GM23248 (cell line): ENCODE data around the gene ULBP3. TPM values are rescaled to one million over a fixed set of nuclear protein-coding genes. Genes with fewer than 3 reads are reported as not detected.

Experiments used
- DNase-seq: peaks from one replicate; pipeline ENCODE4 v3.0.0-alpha.2; 2015
- H2AFZ ChIP-seq: fragments of 200-600 bp; sonication (generic); 2 replicates; pipeline ENCODE4 v1.6.1; 2016; ENCODE audit warnings: antibody characterized with exemption
- H3F3A ChIP-seq: fragments of 200-600 bp; sonication (generic); 2 replicates; pipeline ENCODE4 v1.6.1; 2016; ENCODE audit warnings: mild to moderate bottlenecking, antibody characterized with exemption, mixed run types; ENCODE audit not compliant: insufficient read depth
- H3K27ac ChIP-seq: fragments of 200-600 bp; sonication (generic); 2 replicates; pipeline ENCODE4 v1.5.1; 2016; ENCODE audit warnings: mild to moderate bottlenecking
- H3K27me3 ChIP-seq: fragments of 200-600 bp; sonication (generic); replicated peaks from 2 replicates; pipeline ENCODE4 v1.6.1; 2016; ENCODE audit warnings: mild to moderate bottlenecking; ENCODE audit not compliant: insufficient read depth
- H3K36me3 ChIP-seq: fragments of 200-600 bp; sonication (generic); 2 replicates; pipeline ENCODE4 v1.6.1; 2016; ENCODE audit warnings: low read depth, mild to moderate bottlenecking
- H3K4me1 ChIP-seq: fragments of 200-600 bp; sonication (generic); 2 replicates; pipeline ENCODE4 v1.6.1; 2016; ENCODE audit warnings: mild to moderate bottlenecking; ENCODE audit not compliant: insufficient read depth
- H3K4me2 ChIP-seq: fragments of 200-600 bp; sonication (generic); one replicate; pipeline ENCODE4 v1.6.1; 2016; ENCODE audit warnings: mild to moderate bottlenecking; ENCODE audit not compliant: unreplicated experiment
- H3K4me3 ChIP-seq: fragments of 200-600 bp; sonication (generic); 2 replicates; pipeline ENCODE4 v1.5.1; 2016; ENCODE audit warnings: mild to moderate bottlenecking
- H3K79me2 ChIP-seq: fragments of 200-600 bp; sonication (generic); 2 replicates; pipeline ENCODE4 v1.6.1; 2016; ENCODE audit warnings: mild to moderate bottlenecking; ENCODE audit not compliant: insufficient read depth
- H3K9ac ChIP-seq: fragments of 200-600 bp; sonication (generic); 2 replicates; pipeline ENCODE4 v1.6.1; 2016; ENCODE audit warnings: mild to moderate bottlenecking
- H3K9me2 ChIP-seq: fragments of 200-600 bp; sonication (generic); 2 replicates; pipeline ENCODE4 v1.6.1; 2016; ENCODE audit warnings: mixed run types, mild to moderate bottlenecking, moderate library complexity; ENCODE audit not compliant: insufficient read depth
- H3K9me3 ChIP-seq: fragments of 200-600 bp; sonication (generic); one replicate; pipeline ENCODE4 v1.6.1; 2017; ENCODE audit warnings: low read depth
- H4K20me1 ChIP-seq: fragments of 200-600 bp; sonication (generic); 2 replicates; pipeline ENCODE4 v1.6.0; 2016; ENCODE audit not compliant: insufficient read depth
- EZH2 ChIP-seq: fragments of 200-600 bp; sonication (generic); IDR thresholded peaks from 2 replicates; pipeline ENCODE4 v1.6.1; 2018; ENCODE audit warnings: antibody characterized with exemption, mild to moderate bottlenecking; ENCODE audit not compliant: insufficient read depth, poor library complexity, severe bottlenecking
- EZH2phosphoT487 ChIP-seq: fragments of 200-600 bp; sonication (generic); IDR thresholded peaks from 2 replicates; pipeline ENCODE4 v1.6.1; 2018; ENCODE audit warnings: antibody characterized with exemption, moderate library complexity, mild to moderate bottlenecking, low read depth; ENCODE audit not compliant: insufficient read depth
- WGBS, 2 experiments: methylation state at CpG; one replicate each; pipeline ENCODE4 v1.1.6; 2015 to 2017; ENCODE audit warnings: low lambda C conversion rate in 2 of 2, low coverage in 1 of 2; ENCODE audit errors: missing lambda C conversion rate in 2 of 2; 5-methylcytosine and 5-hydroxymethylcytosine counted together
- in situ Hi-C: fragments of 300-500 bp; cut with MboI; formaldehyde crosslinking; loops from 2 replicates; pipeline ENCODE4 v1.15.0; 2020
- polyA plus RNA-seq: library from polyadenylated mRNA; unstranded; fragments of >200 nt; fragmentation: Nextera tagmentation; extraction: Ambion mirVana; gene quantifications from 2 replicates; pipeline ENCODE4 v1.2.1, GENCODE V29; 2016
- total RNA-seq: library from RNA; depleted of rRNA; stranded (reverse); fragments of >200 nt; shearing (Covaris generic); gene quantifications from 2 replicates; pipeline ENCODE4 v1.2.3, GENCODE V29; 2014

Gene ULBP3
- total and polyA plus RNA-seq, 2 experiments from 2014 or later, result 4.4 to 12.6 TPM

GRCh38 chr6:150050846-150051245 lies 18.1 kb downstream of the ULBP3 start:
- H2AFZ ChIP-seq, result no peak overlapping the region
- H4K20me1 ChIP-seq, result no peaks in the 10 kb centered on the region
- H3K27me3 ChIP-seq, result peaks cover 20% of the 10 kb centered on the region
- H3K79me2 ChIP-seq, result no peaks in the 10 kb centered on the region
- no peak overlapping the region for H3K27ac ChIP-seq
- H3K9me3 ChIP-seq, result no peaks in the 10 kb centered on the region
- no peaks in the 10 kb centered on the region for H3K9me2 ChIP-seq
- no peak overlapping the region for H3K9ac ChIP-seq
- TF ChIP-seq EZH2 (no peak), EZH2phosphoT487 (no peak)
- 46 to 53% methylated on average over 4 of the region's 4 CpGs for WGBS, 2 experiments
- no peak overlapping the region for H3K4me3 ChIP-seq
- no peaks in the 10 kb centered on the region for H3F3A ChIP-seq
- no peaks in the 10 kb centered on the region for H3K4me1 ChIP-seq
- H3K4me2 ChIP-seq, result no peak overlapping the region
- no peak for DNase-seq
- in situ Hi-C loops, result loop anchor here (25.0 kb wide), 1 partner anchor 761 kb away; no protein-coding TSS in a partner anchor
- H3K36me3 ChIP-seq, result no peaks in the 10 kb centered on the region

GRCh38 chr6:150048099-150048498 lies 20.8 kb downstream of the ULBP3 start:
- WGBS, 2 experiments, result 51 to 56% methylated on average over 4 of the region's 4 CpGs
- no peak overlapping the region for H3K27ac ChIP-seq
- no peak overlapping the region for H3K4me2 ChIP-seq
- no peaks in the 10 kb centered on the region for H3K9me2 ChIP-seq
- in situ Hi-C loops, result no loop called here
- no peaks in the 10 kb centered on the region for H4K20me1 ChIP-seq
- no peak overlapping the region for H3K4me3 ChIP-seq
- no peaks in the 10 kb centered on the region for H3K79me2 ChIP-seq
- no peak for DNase-seq
- H3K4me1 ChIP-seq, result no peaks in the 10 kb centered on the region
- no peak overlapping the region for H2AFZ ChIP-seq
- TF ChIP-seq EZH2phosphoT487 (no peak), EZH2 (no peak)
- no peak overlapping the region for H3K9ac ChIP-seq
- no peaks in the 10 kb centered on the region for H3K9me3 ChIP-seq
- no peaks in the 10 kb centered on the region for H3K36me3 ChIP-seq
- no peaks in the 10 kb centered on the region for H3F3A ChIP-seq
- peaks cover 10% of the 10 kb centered on the region for H3K27me3 ChIP-seq

DNA sequence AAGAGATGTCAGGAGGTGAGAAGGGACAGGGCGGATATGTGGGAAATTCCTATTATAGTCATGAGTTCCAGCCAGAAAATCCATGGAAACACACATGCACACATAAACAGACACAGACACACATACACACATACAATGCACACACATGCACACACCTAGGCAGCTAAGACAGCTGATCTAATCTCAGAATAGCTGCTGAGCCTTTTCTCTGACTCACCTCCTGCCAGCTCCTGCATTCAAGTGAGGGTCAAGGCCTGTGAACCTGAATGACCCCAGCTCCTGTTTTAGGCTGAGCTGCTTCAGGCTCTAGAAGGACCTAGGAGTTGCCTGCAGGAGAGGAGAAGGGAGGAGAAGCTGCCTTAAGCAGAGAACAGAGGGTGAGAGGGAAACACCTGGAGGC lies 22.0 kb downstream of the ULBP3 start:
- Histone ChIP-seq H3K9me2 (no peaks in the 10 kb centered on the region), H3K9ac (no peak overlapping the region), H3F3A (no peaks in the 10 kb centered on the region), H3K4me2 (no peak overlapping the region), H4K20me1 (no peaks in the 10 kb centered on the region), H3K4me1 (no peaks in the 10 kb centered on the region), H3K27ac (no peak overlapping the region), H2AFZ (no peak overlapping the region), H3K79me2 (no peaks in the 10 kb centered on the region), H3K9me3 (no peaks in the 10 kb centered on the region), H3K4me3 (no peak overlapping the region), H3K27me3 (peaks cover 14% of the 10 kb centered on the region), H3K36me3 (no peaks in the 10 kb centered on the region)
- TF ChIP-seq EZH2 (no peak), EZH2phosphoT487 (no peak)
- in situ Hi-C loops, result no loop called here
- 92 to 93% methylated on average over 1 of the region's 1 CpG for WGBS, 2 experiments
- no peak for DNase-seq

DNA sequence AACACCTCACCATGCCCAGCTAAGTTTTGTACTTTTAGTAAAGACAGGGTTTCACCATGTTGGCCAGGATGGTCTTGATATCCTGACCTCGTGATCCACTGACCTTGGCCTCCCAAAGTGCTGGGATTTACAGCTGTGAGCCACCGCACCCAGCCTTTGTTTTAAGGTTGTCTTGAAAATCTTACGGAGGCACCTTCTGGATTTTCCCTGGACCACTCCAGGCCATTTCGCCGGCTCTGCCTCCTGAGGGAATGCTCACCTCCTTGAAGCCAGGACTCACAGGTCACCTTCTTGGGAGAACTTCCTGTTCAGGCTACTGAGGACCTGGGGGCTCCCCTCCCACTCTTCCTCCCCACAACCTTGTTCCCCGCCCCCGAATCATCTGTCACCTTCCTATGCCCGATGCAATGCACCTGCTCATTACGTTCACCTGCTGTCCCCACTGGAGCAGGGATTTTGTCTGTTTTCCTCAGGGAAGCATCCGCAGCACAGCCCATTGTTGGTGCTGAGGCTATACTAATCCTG lies 24.2 kb downstream of the ULBP3 start:
- Histone ChIP-seq H3K27me3 (peaks cover 31% of the 10 kb centered on the region), H3K9ac (no peak overlapping the region), H3K9me2 (no peaks in the 10 kb centered on the region), H4K20me1 (no peaks in the 10 kb centered on the region), H3F3A (no peaks in the 10 kb centered on the region), H3K9me3 (no peaks in the 10 kb centered on the region), H2AFZ (no peak overlapping the region), H3K36me3 (no peaks in the 10 kb centered on the region), H3K79me2 (no peaks in the 10 kb centered on the region), H3K4me2 (no peak overlapping the region), H3K4me3 (no peak overlapping the region), H3K27ac (no peak overlapping the region), H3K4me1 (no peaks in the 10 kb centered on the region)
- 62 to 76% methylated on average over 10 of the region's 10 CpGs for WGBS, 2 experiments
- no peak for TF ChIP-seq EZH2
- TF ChIP-seq EZH2phosphoT487, result no peak
- DNase-seq, result no peak
- in situ Hi-C loops, result no loop called here
